H1 (cell line): ENCODE measurements around the gene MYH6. TPM values are rescaled to one million over a fixed set of nuclear protein-coding genes. Genes with fewer than 3 reads are reported as not detected.

ENCODE experiments used
- CTCF ChIA-PET: fragments of 300-600 bp; sonication (Branson Sonifier 250); formaldehyde crosslinking; loops from one replicate; lab custom pipeline; 2021; ENCODE audit not compliant: partially characterized antibody; lab: Charles Lee
- POLR2A ChIA-PET: fragments of 300-600 bp; sonication (Branson Sonifier 250); formaldehyde crosslinking; loops from one replicate; lab custom pipeline; 2021; ENCODE audit warnings: inconsistent platforms; ENCODE audit not compliant: partially characterized antibody; lab: Charles Lee
- DNase-seq, 2 experiments: peaks; one replicate each; pipeline versions ENCODE4 v3.0.0 to v3.0.0-alpha.2; 2010 to 2022; ENCODE audit warnings: low spot score in 2 of 2, low read depth in 1 of 2, mixed read lengths in 1 of 2
- FAIRE-seq: peaks from 2 replicates; lab custom pipeline; 2011; peaks lifted over from hg19 to GRCh38; lab: Jason Lieb, UNC
- H2AFZ ChIP-seq: 2 replicates; pipeline ENCODE4 v1.8.1; 2012; ENCODE audit warnings: low read length, inconsistent platforms
- H2AK5ac ChIP-seq: 2 replicates; pipeline ENCODE4 v1.6.1; 2013; ENCODE audit warnings: low read depth, low read length
- H2BK120ac ChIP-seq: replicated peaks from 2 replicates; pipeline ENCODE3; 2013; ENCODE audit warnings: low read depth, low read length, inconsistent platforms
- H2BK12ac ChIP-seq: 2 replicates; pipeline ENCODE4 v1.6.1; 2013; ENCODE audit warnings: low read depth, low read length
- H2BK15ac ChIP-seq: 2 replicates; pipeline ENCODE4 v1.6.1; 2013; ENCODE audit warnings: low read length
- H2BK20ac ChIP-seq: 2 replicates; pipeline ENCODE4 v1.6.1; 2013; ENCODE audit warnings: low read length
- H2BK5ac ChIP-seq: 2 replicates; pipeline ENCODE4 v1.6.1; 2013; ENCODE audit warnings: low read depth, low read length
- H3K14ac ChIP-seq: 2 replicates; pipeline ENCODE4 v1.6.1; 2013; ENCODE audit warnings: inconsistent platforms; ENCODE audit not compliant: insufficient read length
- H3K18ac ChIP-seq: 2 replicates; pipeline ENCODE4 v1.6.1; 2013; ENCODE audit warnings: low read length; ENCODE audit errors: extremely low read depth
- H3K23ac ChIP-seq: 2 replicates; pipeline ENCODE4 v1.6.1; 2013; ENCODE audit warnings: inconsistent platforms; ENCODE audit not compliant: insufficient read length
- H3K23me2 ChIP-seq: 2 replicates; pipeline ENCODE4 v1.6.1; 2013; ENCODE audit warnings: low read depth, low read length
- H3K27ac ChIP-seq: 2 replicates; pipeline ENCODE4 v1.6.1; 2011; ENCODE audit warnings: low read depth, low read length, inconsistent platforms
- H3K27me3 ChIP-seq, 4 experiments: replicated peaks in 1 of 4; 1 replicate in 1 of 4; 2 replicates in 3 of 4; pipeline versions ENCODE4 v1.6.1 to v1.8.1; 2011 to 2013; ENCODE audit warnings: low read length in 3 of 4, mild to moderate bottlenecking in 3 of 4, inconsistent platforms in 2 of 4, mixed read lengths in 2 of 4, moderate library complexity in 1 of 4; ENCODE audit not compliant: control insufficient read depth in 3 of 4, insufficient read depth in 3 of 4; ENCODE audit errors: extremely low read depth in 1 of 4
- H3K36me3 ChIP-seq, 4 experiments: 2 replicates each; pipeline versions ENCODE4 v1.6.1 to v1.8.1; 2011 to 2013; ENCODE audit warnings: mild to moderate bottlenecking in 4 of 4, low read length in 3 of 4, moderate library complexity in 2 of 4, control low read depth in 1 of 4, inconsistent platforms in 1 of 4; ENCODE audit not compliant: insufficient read depth in 4 of 4, control insufficient read depth in 2 of 4
- H3K4ac ChIP-seq: replicated peaks from 2 replicates; pipeline ENCODE3; 2013; ENCODE audit warnings: low read length, low read depth, mixed read lengths, inconsistent platforms; ENCODE audit not compliant: insufficient read length
- H3K4me1 ChIP-seq, 4 experiments: replicated peaks in 1 of 4; 1 replicate in 1 of 4; 2 replicates in 3 of 4; pipeline versions ENCODE4 v1.6.1 to v1.8.1; 2011 to 2013; ENCODE audit warnings: low read length in 3 of 4, inconsistent platforms in 2 of 4, mixed read lengths in 1 of 4; ENCODE audit not compliant: insufficient read depth in 4 of 4, control insufficient read depth in 3 of 4
- H3K4me2 ChIP-seq, 2 experiments: 2 replicates each; pipeline versions ENCODE4 v1.6.1 to v1.8.1; 2011 to 2013; ENCODE audit warnings: low read depth in 2 of 2, low read length in 2 of 2, control low read depth in 1 of 2, inconsistent platforms in 1 of 2, mild to moderate bottlenecking in 1 of 2; ENCODE audit not compliant: insufficient read depth in 1 of 2
- H3K4me3 ChIP-seq, 4 experiments: fragments of 200-600, 300-600 bp in 1 of 4; sonication (generic), shearing (Covaris generic), sonication (Bioruptor Twin) in 1 of 4; 2 replicates each; pipeline versions ENCODE4 v1.5.1 to v1.8.1; 2011 to 2016; ENCODE audit warnings: low read length in 4 of 4, low read depth in 3 of 4, control low read depth in 2 of 4, inconsistent platforms in 2 of 4, mild to moderate bottlenecking in 2 of 4, mixed read lengths in 1 of 4, moderate library complexity in 1 of 4; ENCODE audit not compliant: insufficient read depth in 2 of 4; ENCODE audit errors: extremely low read depth in 1 of 4
- H3K56ac ChIP-seq: replicated peaks from 2 replicates; pipeline ENCODE3; 2013; ENCODE audit warnings: low read depth, mild to moderate bottlenecking, mixed read lengths, low read length, inconsistent platforms; ENCODE audit not compliant: insufficient read length
- H3K79me1 ChIP-seq: 2 replicates; pipeline ENCODE4 v1.6.1; 2013; ENCODE audit warnings: low read depth, low read length, control low read depth
- H3K79me2 ChIP-seq, 2 experiments: 2 replicates each; pipeline versions ENCODE4 v1.6.1 to v1.8.1; 2012 to 2013; ENCODE audit warnings: low read length in 2 of 2, mild to moderate bottlenecking in 2 of 2, inconsistent platforms in 1 of 2; ENCODE audit not compliant: insufficient read depth in 2 of 2, control insufficient read depth in 1 of 2
- H3K9ac ChIP-seq, 4 experiments: replicated peaks in 1 of 4; 1 replicate in 1 of 4; 2 replicates in 3 of 4; pipeline versions ENCODE4 v1.6.1 to v1.8.1; 2011 to 2013; ENCODE audit warnings: low read depth in 3 of 4, low read length in 3 of 4, control low read depth in 2 of 4, mild to moderate bottlenecking in 2 of 4, moderate library complexity in 2 of 4, inconsistent platforms in 1 of 4; ENCODE audit errors: extremely low read depth in 1 of 4
- H3K9me3 ChIP-seq, 2 experiments: 2 replicates each; pipeline versions ENCODE4 v1.6.1 to v1.8.1; 2012 to 2013; ENCODE audit warnings: mild to moderate bottlenecking in 2 of 2, moderate library complexity in 2 of 2, control low read depth in 1 of 2, inconsistent platforms in 1 of 2, low read depth in 1 of 2, low read length in 1 of 2, mixed read lengths in 1 of 2; ENCODE audit not compliant: insufficient read depth in 2 of 2
- H4K20me1 ChIP-seq, 2 experiments: replicated peaks in 1 of 2; 2 replicates each; pipeline versions ENCODE3 to v1.8.1; 2011 to 2013; ENCODE audit warnings: inconsistent platforms in 2 of 2, low read length in 2 of 2, mild to moderate bottlenecking in 1 of 2; ENCODE audit not compliant: insufficient read depth in 2 of 2, control insufficient read depth in 1 of 2
- H4K5ac ChIP-seq: 2 replicates; pipeline ENCODE4 v1.6.1; 2013; ENCODE audit warnings: low read length, low read depth, mixed read lengths, inconsistent platforms; ENCODE audit not compliant: insufficient read length
- H4K8ac ChIP-seq: 2 replicates; pipeline ENCODE4 v1.8.0; 2013; ENCODE audit warnings: mild to moderate bottlenecking, moderate library complexity, low read length, inconsistent platforms; ENCODE audit not compliant: insufficient read depth; ENCODE audit errors: extremely low read depth
- H4K91ac ChIP-seq: replicated peaks from 2 replicates; pipeline ENCODE3; 2013; ENCODE audit warnings: low read length, mixed read lengths, inconsistent platforms; ENCODE audit not compliant: insufficient read length
- EP300 ChIP-seq, 2 experiments: IDR thresholded peaks; 1 replicate in 1 of 2; 2 replicates in 1 of 2; pipeline ENCODE4 v1.6.1; 2011 to 2012; ENCODE audit warnings: low read depth in 2 of 2, low read length in 2 of 2, mild to moderate bottlenecking in 2 of 2, borderline replicate concordance in 1 of 2, inconsistent platforms in 1 of 2, moderate library complexity in 1 of 2
- FOSL1 ChIP-seq: IDR thresholded peaks from 2 replicates; pipeline ENCODE4 v1.6.1; 2011; ENCODE audit warnings: mild to moderate bottlenecking, low read depth, low read length, moderate library complexity; ENCODE audit not compliant: insufficient read depth
- JUN ChIP-seq: IDR thresholded peaks from 2 replicates; pipeline ENCODE4 v1.6.1; 2011; ENCODE audit warnings: low read depth, mild to moderate bottlenecking, improper control_type of control experiment, low read length
- PHF8 ChIP-seq: fragments of 200-600 bp; sonication (generic); conservative IDR thresholded peaks from 2 replicates; pipeline ENCODE4 v1.7.1; 2012; ENCODE audit warnings: low read depth, mild to moderate bottlenecking, inconsistent platforms, low read length, moderate library complexity
- POLR2AphosphoS5 ChIP-seq: IDR thresholded peaks from 2 replicates; pipeline ENCODE4 v1.6.1; 2011; ENCODE audit warnings: low read depth, low read length
- RFX5 ChIP-seq: IDR thresholded peaks from 2 replicates; pipeline ENCODE4 v1.6.1; 2011; ENCODE audit warnings: low read depth, low read length, improper control_type of control experiment, borderline replicate concordance
- SIX5 ChIP-seq: IDR thresholded peaks from 2 replicates; pipeline ENCODE4 v1.6.1; 2011; ENCODE audit warnings: mild to moderate bottlenecking, low read depth, low read length
- SP2 ChIP-seq: IDR thresholded peaks from 2 replicates; pipeline ENCODE4 v1.6.1; 2012; ENCODE audit warnings: mild to moderate bottlenecking, low read length, inconsistent platforms
- SP4 ChIP-seq: IDR thresholded peaks from 2 replicates; pipeline ENCODE4 v1.6.1; 2012; ENCODE audit warnings: low read length, inconsistent platforms
- TAF1 ChIP-seq: IDR thresholded peaks from 2 replicates; pipeline ENCODE4 v1.6.1; 2011; ENCODE audit warnings: mild to moderate bottlenecking, low read depth, low read length
- ZNF274 ChIP-seq: IDR thresholded peaks from 2 replicates; pipeline ENCODE4 v1.7.0; 2012; ENCODE audit warnings: low read length, borderline replicate concordance; ENCODE audit errors: extremely low read depth
- WGBS, 2 experiments: shearing (Covaris generic) in 1 of 2; methylation state at CpG; one replicate each; pipeline versions ENCODE4 v1.1.6 to v1.1.7; 2013 to 2015; ENCODE audit warnings: low lambda C conversion rate in 2 of 2, mixed read lengths in 2 of 2, inconsistent platforms in 1 of 2, low coverage in 1 of 2, missing lambda C conversion rate in 1 of 2; ENCODE audit not compliant: insufficient replicate concordance in 2 of 2, insufficient coverage in 1 of 2, insufficient read length in 1 of 2; ENCODE audit errors: extremely low coverage in 1 of 2, missing lambda C conversion rate in 1 of 2; 5-methylcytosine and 5-hydroxymethylcytosine counted together
- polyA plus RNA-seq, 7 experiments: library from polyadenylated mRNA; depleted of rRNA in 3 of 7; stranded (reverse) in 5 of 7; unstranded in 2 of 7; fragments of >200 nt in 5 of 7; fragments of 200-250 nt in 2 of 7; gene quantifications; 1 replicate in 5 of 7; 2 replicates in 1 of 7; 4 replicates in 1 of 7; pipeline versions ENCODE4 v1.2.1 to v1.2.3, GENCODE V29; 2011 to 2013; ENCODE audit warnings: missing spikeins in 2 of 7, mixed read lengths in 2 of 7
- total RNA-seq: library from RNA; stranded (reverse); fragmentation: NEBNext Ultra II Directional; extraction: Animal tissue kit (Norgen Biotek cat#: 25700); gene quantifications from 2 replicates; pipeline ENCODE4 v1.2.1, GENCODE V29; 2021

MYH6 gene
- total and polyA plus RNA-seq, 2 of the 8 experiments (the other 6 are each of a cell fraction or from before 2014, with no cell fraction given): 0.03 TPM; not detected in 1

DNA sequence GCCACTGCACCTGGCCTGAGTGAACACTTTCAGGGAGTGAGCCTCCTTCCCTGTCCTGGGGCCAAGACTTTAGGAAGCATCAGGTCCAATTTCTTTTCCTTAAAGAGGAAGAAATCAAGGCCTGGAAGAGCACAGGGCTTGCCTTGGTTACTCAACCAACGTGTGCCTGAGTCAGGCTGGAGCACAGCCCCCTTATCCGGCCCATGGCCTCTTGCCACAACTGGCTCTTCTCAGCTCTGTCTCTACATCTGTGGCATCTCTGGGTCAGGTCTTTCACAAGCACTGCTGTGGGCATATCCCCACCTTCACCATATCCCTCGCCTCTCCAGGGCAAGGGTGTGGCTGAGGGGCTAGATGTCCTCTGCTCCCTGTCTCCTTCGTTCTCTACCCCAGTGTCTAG is 6.8 kb downstream of the MYH6 start:
- H3K4me3 ChIP-seq: no peak overlapping the region
- H2BK12ac ChIP-seq: no peak overlapping the region
- H3K23ac ChIP-seq: no peak overlapping the region
- H3K27ac ChIP-seq: no peak overlapping the region
- no peak overlapping the region for H2AFZ ChIP-seq
- H3K79me1 ChIP-seq: no peaks in the 10 kb centered on the region
- no peak overlapping the region for H3K18ac ChIP-seq
- peaks cover 0 to 2% of the 10 kb centered on the region in 2 experiments for H4K20me1 ChIP-seq
- no peak for FAIRE-seq
- TF ChIP-seq TAF1 (no peak), RFX5 (no peak), PHF8 (no peak), EP300 (IDR thresholded peaks at IDR 0.05; ENCODE audit: borderline replicate concordance in 1 of 2, low read depth in 2 of 2, low read length in 2 of 2) (no peak), FOSL1 (no peak), POLR2AphosphoS5 (no peak), SP4 (no peak), SP2 (no peak), JUN (no peak), SIX5 (no peak), ZNF274 (no peak)
- H3K4ac ChIP-seq: no peak overlapping the region
- H4K8ac ChIP-seq: no peak overlapping the region
- no peak overlapping the region for H2BK120ac ChIP-seq
- no peaks in the 10 kb centered on the region; a peak in 1 of 7 replicates for H3K4me1 ChIP-seq
- no peaks in the 10 kb centered on the region for H3K9me3 ChIP-seq
- H2BK15ac ChIP-seq: no peak overlapping the region
- 88% methylated on average over 4 of the region's 4 CpGs; no CpG with 5 or more reads in 1 of the 2 experiments for whole genome bisulfite sequencing, 2 experiments
- H3K79me2 ChIP-seq: no peaks in the 10 kb centered on the region
- H2BK5ac ChIP-seq: no peak overlapping the region
- no peak for DNase-seq
- H3K9ac ChIP-seq: no peak overlapping the region
- no peak overlapping the region for H4K91ac ChIP-seq
- H3K56ac ChIP-seq: no peak overlapping the region
- CTCF ChIA-PET: interaction anchor here (1.3 kb wide), 2 partner anchors 10 to 22 kb away, joined by 3 read pairs; no protein-coding TSS in a partner anchor
- no peak overlapping the region for H2AK5ac ChIP-seq
- POLR2A ChIA-PET: no interaction called here
- no peak overlapping the region for H3K14ac ChIP-seq
- no peaks in the 10 kb centered on the region; a peak in 1 of 7 replicates for H3K27me3 ChIP-seq
- H3K4me2 ChIP-seq: no peak overlapping the region
- no peaks in the 10 kb centered on the region for H3K23me2 ChIP-seq
- no peak overlapping the region for H2BK20ac ChIP-seq
- H4K5ac ChIP-seq: no peak overlapping the region
- no peaks in the 10 kb centered on the region for H3K36me3 ChIP-seq
